Colonic mucosa (tissue), 4 donors: ENCODE results near the gene KRTAP10-4. TPM values are rescaled to one million over a fixed set of nuclear protein-coding genes. Genes with fewer than 3 reads are reported as not detected.

Experiments
- DNase-seq: peaks from one replicate; pipeline ENCODE4 v3.0.0-alpha.2; 2020
- H3K27ac ChIP-seq: fragments of 200-600 bp; one replicate; pipeline ENCODE4 v1.8.0; 2021
- H3K27me3 ChIP-seq: fragments of 200-600 bp; one replicate; pipeline ENCODE4 v1.8.0; 2021
- H3K36me3 ChIP-seq: fragments of 200-600 bp; one replicate; pipeline ENCODE4 v1.8.0; 2021
- H3K4me1 ChIP-seq: fragments of 200-600 bp; one replicate; pipeline ENCODE4 v1.8.0; 2021; ENCODE audit warnings: mild to moderate bottlenecking
- H3K4me3 ChIP-seq: fragments of 200-600 bp; one replicate; pipeline ENCODE4 v1.8.0; 2021
- H3K9ac ChIP-seq, 2 donors: one replicate each; pipeline ENCODE4 v1.7.0; 2013; ENCODE audit warnings: control low read depth in 2 of 2, low read depth in 2 of 2, low read length in 2 of 2
- H3K9me3 ChIP-seq: fragments of 200-600 bp; one replicate; pipeline ENCODE4 v1.8.0; 2021
- intact Hi-C: fragments of 100-400 bp; cut with DNase I; formaldehyde crosslinking; loops from one replicate; pipeline ENCODE4 v1.14.1; 2022
- total RNA-seq, 2 donors: library from RNA; stranded (reverse); fragmentation: NEBNext Ultra II Directional in 1 of 2; extraction: Animal tissue kit (Norgen Biotek cat#: 25700) in 1 of 2; gene quantifications; one replicate each; pipeline ENCODE4 v1.2.1, GENCODE V29; 2021
- TF ChIP-seq, protein P1 (sequence below): fragments of 200-600 bp; IDR thresholded peaks from one replicate; pipeline ENCODE4 v1.8.0; 2022; ENCODE audit warnings: antibody characterized with exemption, mild to moderate bottlenecking
- donor health status: healthy.
- donor health status: DM: no; HTN: no; CAD: no.
- donor health status: DM: no; HTN: no; CAD: no.

KRTAP10-4 gene
- total RNA-seq, 2 donors from 2014 or later: not detected

DNA sequence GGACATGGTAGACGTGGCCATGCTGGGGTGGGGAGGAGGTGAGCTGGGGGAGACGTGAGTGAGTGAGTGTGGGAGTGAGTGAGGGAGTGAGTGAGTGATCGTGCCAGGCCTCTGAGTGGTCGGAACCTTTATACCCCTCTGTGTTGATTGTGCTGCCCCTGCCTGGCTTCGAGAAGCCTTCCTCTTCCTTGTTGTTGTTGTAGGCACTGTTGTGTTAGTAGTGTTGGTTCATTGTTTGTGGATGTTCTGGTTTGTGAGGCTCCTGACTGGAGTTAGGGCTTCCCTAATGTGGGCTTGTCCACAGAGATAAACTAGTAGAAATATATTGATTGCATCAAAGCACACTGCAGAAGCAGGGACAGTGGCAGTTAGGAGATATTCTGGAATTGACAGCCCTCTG, 14.8 kb upstream of the KRTAP10-4 start, which contains the start of gene KRTAP10-3:
Gene KRTAP10-3 (minus strand): TSS at position 101 of the 400 bp plus-strand sequence. CDS start 80 bp downstream, at position 21.
- Histone ChIP-seq H3K4me1 (no peaks in the 10 kb centered on the region), H3K4me3 (no peak within 1 kb of the TSS), H3K36me3 (no peaks in the 10 kb centered on the region), H3K27me3 (no peaks in the 10 kb centered on the region), H3K27ac (no peak within 1 kb of the TSS), H3K9ac (no peak within 1 kb of the TSS), H3K9me3 (no peaks in the 10 kb centered on the region)
- intact Hi-C loops: no loop called here
- TF ChIP-seq, protein P1, sequence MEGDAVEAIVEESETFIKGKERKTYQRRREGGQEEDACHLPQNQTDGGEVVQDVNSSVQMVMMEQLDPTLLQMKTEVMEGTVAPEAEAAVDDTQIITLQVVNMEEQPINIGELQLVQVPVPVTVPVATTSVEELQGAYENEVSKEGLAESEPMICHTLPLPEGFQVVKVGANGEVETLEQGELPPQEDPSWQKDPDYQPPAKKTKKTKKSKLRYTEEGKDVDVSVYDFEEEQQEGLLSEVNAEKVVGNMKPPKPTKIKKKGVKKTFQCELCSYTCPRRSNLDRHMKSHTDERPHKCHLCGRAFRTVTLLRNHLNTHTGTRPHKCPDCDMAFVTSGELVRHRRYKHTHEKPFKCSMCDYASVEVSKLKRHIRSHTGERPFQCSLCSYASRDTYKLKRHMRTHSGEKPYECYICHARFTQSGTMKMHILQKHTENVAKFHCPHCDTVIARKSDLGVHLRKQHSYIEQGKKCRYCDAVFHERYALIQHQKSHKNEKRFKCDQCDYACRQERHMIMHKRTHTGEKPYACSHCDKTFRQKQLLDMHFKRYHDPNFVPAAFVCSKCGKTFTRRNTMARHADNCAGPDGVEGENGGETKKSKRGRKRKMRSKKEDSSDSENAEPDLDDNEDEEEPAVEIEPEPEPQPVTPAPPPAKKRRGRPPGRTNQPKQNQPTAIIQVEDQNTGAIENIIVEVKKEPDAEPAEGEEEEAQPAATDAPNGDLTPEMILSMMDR: no peak
- DNase-seq: no peak

DNA sequence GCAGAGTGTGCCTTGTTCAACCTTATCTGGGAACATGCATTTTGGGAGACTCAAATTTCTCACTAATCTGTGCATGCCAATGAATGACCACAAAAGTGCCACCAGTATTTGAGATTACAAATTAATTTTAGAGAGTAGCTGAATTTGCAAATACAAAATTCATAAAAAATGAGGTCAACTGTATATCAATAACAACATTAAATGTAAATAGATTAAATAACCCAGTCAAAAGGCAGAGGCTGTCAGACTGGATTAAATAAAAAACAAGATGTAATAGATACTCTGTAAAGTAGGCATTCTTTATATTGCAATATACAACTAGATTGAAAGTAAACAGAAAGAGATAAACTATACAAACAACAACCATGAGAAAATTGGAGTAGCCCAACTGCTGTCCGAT, 9.4 kb upstream of the KRTAP10-4 start:
- Histone ChIP-seq H3K4me3 (no peak overlapping the region), H3K9ac (no peak overlapping the region), H3K27me3 (no peaks in the 10 kb centered on the region), H3K4me1 (no peaks in the 10 kb centered on the region), H3K9me3 (no peaks in the 10 kb centered on the region), H3K36me3 (no peaks in the 10 kb centered on the region), H3K27ac (no peak overlapping the region)
- intact Hi-C loops: no loop called here
- TF ChIP-seq, protein P1: no peak
- no peak for DNase-seq

DNA sequence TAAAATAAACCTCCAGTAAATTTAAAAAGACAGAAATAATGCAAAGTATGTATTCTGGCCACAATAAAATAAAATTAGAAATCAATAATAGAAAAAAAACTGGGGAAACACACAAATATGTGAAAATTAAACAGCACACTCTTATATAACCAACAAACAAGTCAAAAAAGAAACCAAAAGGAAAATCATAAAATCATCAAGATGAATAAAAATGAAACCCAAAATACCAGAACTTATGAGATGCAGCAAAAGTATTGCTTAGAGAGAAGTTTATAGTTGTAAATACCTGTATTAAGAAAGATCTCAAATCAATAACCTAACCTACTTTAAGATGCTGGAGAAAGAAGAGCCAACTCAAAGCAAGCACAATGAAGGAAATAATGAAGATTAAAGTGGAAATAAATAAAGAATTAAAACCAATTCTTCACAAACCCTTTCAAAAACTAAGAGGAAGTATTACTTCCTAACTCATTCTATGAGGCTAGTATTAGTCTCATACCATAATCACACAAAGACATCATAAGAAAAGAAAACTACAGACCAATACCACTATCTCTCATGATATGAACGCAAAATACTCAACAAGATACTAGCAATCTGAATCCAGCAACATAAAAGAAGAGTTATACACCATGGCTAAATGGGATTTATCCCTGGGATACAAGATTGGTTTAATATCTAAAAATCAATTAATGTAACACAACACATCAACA, 8.5 kb upstream of the KRTAP10-4 start:
- intact Hi-C loops: no loop called here
- TF ChIP-seq, protein P1: no peak

DNA sequence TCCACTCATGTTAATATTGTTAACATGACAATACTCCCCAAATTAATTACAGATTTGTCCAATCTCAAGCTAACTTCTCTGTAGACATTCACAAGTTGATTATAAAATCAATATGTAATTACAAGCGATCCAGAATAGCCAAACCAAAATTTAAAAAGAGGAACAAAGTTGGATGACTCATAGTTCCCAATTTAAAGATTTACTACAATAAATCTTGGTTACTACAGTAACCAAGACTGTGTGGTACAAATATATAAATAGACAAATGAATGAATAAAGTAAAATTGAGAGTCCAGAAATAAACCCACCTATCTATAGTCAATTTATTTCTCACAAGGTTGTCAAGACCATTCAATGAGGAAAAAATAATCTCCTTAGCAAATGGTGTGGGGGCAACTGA, 7.1 kb upstream of the KRTAP10-4 start:
- H3K9me3 ChIP-seq: no peaks in the 10 kb centered on the region
- H3K36me3 ChIP-seq: no peaks in the 10 kb centered on the region
- H3K4me3 ChIP-seq: no peak overlapping the region
- intact Hi-C loops: no loop called here
- TF ChIP-seq, protein P1: no peak
- H3K27me3 ChIP-seq: no peaks in the 10 kb centered on the region
- no peak for DNase-seq
- no peak overlapping the region for H3K9ac ChIP-seq
- no peaks in the 10 kb centered on the region for H3K4me1 ChIP-seq
- H3K27ac ChIP-seq: no peak overlapping the region

More for the DNA sequence above, 8.5 kb upstream of the KRTAP10-4 start:
- H3K36me3 ChIP-seq: no peaks in the 10 kb centered on the region
- no peaks in the 10 kb centered on the region for H3K4me1 ChIP-seq
- no peak overlapping the region for H3K9ac ChIP-seq
- H3K27me3 ChIP-seq: no peaks in the 10 kb centered on the region
- no peak overlapping the region for H3K4me3 ChIP-seq
- no peaks in the 10 kb centered on the region for H3K9me3 ChIP-seq
- no peak overlapping the region for H3K27ac ChIP-seq
- no peak for DNase-seq

DNA sequence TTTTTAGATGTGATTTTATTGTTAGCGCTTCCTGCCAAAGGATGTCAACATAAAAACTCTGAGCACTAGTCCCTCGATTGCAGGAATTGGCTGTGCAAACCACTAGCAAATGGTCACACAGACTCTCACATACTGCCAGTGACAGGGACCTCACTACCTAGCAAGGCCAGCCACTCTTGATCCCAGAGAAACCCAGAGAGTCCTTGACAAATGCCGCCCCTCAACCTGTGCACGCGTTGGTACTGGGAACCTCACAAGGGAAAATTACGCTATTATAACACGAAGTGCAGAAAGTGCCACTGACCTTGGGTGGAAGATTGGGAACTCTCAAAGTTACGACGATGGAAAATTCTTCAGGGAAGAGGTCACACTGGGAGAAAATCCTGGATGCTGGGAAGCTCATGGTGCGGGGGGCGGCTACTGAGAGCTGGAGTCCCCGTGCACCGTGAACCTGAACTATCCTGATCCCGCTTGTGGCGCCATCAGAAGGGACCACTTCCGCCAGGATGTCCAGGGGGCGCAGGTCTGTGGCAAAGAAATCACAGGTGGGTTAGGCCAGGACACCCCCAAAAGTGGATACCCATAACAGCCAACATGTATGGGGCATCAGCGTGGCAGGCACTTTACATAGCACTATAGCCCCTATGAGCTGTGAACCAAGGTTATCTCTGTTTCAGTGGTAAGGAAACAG, 5.9 kb upstream of the KRTAP10-4 start:
- no peak for DNase-seq
- no peaks in the 10 kb centered on the region for H3K4me1 ChIP-seq
- TF ChIP-seq, protein P1: no peak
- no peaks in the 10 kb centered on the region for H3K36me3 ChIP-seq
- H3K9me3 ChIP-seq: no peaks in the 10 kb centered on the region
- no peaks in the 10 kb centered on the region for H3K27me3 ChIP-seq
- intact Hi-C loops: no loop called here
- no peak overlapping the region for H3K9ac ChIP-seq
- H3K27ac ChIP-seq: no peak overlapping the region
- H3K4me3 ChIP-seq: no peak overlapping the region
